Lower leg skin (tissue), 4 donors: Measurements from ENCODE around the gene NRXN2. TPM values are rescaled to one million over a fixed set of nuclear protein-coding genes. Genes with fewer than 3 reads are reported as not detected.

Source experiments
- DNase-seq, 2 donors: peaks; one replicate each; pipeline ENCODE4 v3.0.0-alpha.2; 2019; ENCODE audit warnings: low spot score in 2 of 2
- H3K4me3 ChIP-seq: fragments of 200-600 bp; sonication (generic); 2 replicates; pipeline ENCODE4 v1.5.1; 2017; ENCODE audit warnings: mild to moderate bottlenecking, low read depth; ENCODE audit not compliant: poor library complexity, severe bottlenecking
- POLR2A ChIP-seq, 2 donors: fragments of 450-650 bp; IDR thresholded peaks; one replicate each; pipeline ENCODE4 v1.6.1; 2016 to 2017; ENCODE audit warnings: antibody characterized with exemption in 2 of 2, mild to moderate bottlenecking in 1 of 2, moderate library complexity in 1 of 2
- WGBS, 2 donors: methylation state at CpG; one replicate each; pipeline ENCODE4 v1.1.5; 2018; 5-methylcytosine and 5-hydroxymethylcytosine counted together
- intact Hi-C: fragments of 100-400 bp; cut with DNase I; formaldehyde crosslinking; loops from one replicate; pipeline ENCODE4 v1.15.0; 2023; ENCODE audit warnings: low total_unique reads
- total RNA-seq, 4 donors: library from RNA; depleted of rRNA; stranded (reverse); fragments of >200 nt; gene quantifications; one replicate each; pipeline ENCODE4 v1.1.0, GENCODE V29; 2016
- TF ChIP-seq, protein P1 (sequence below), 3 donors: fragments of 450-650 bp; IDR thresholded peaks; one replicate each; pipeline ENCODE4 v1.5.1; 2016; ENCODE audit warnings: antibody characterized with exemption in 3 of 3, mild to moderate bottlenecking in 3 of 3, moderate library complexity in 2 of 3

The NRXN2 gene
- total RNA-seq, 4 donors from 2014 or later, result 0.27 to 7.0 (median 1.1) TPM; not detected in 1

DNA sequence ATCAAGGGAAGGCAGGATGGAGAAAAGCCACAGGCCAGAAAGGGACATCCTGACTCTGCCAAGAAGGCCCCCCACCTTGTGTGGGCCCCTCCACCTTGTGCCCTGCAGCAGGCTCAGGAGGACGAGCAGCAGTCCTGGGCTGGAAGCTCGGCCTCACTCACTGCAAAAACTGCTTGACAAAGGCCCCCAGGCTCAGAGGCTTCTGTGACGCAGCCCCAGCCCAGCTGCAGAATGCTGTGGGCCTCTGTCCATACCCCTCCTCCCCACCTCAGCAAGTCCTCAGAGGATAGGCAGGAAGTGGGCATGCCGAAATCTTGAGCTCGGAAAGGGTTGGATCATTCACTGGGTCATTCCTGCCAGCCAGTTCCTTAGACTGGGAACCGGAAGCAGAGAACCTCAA, 61.9 kb downstream of the NRXN2 start:
- DNase-seq, result no peak
- TF ChIP-seq, protein P1, sequence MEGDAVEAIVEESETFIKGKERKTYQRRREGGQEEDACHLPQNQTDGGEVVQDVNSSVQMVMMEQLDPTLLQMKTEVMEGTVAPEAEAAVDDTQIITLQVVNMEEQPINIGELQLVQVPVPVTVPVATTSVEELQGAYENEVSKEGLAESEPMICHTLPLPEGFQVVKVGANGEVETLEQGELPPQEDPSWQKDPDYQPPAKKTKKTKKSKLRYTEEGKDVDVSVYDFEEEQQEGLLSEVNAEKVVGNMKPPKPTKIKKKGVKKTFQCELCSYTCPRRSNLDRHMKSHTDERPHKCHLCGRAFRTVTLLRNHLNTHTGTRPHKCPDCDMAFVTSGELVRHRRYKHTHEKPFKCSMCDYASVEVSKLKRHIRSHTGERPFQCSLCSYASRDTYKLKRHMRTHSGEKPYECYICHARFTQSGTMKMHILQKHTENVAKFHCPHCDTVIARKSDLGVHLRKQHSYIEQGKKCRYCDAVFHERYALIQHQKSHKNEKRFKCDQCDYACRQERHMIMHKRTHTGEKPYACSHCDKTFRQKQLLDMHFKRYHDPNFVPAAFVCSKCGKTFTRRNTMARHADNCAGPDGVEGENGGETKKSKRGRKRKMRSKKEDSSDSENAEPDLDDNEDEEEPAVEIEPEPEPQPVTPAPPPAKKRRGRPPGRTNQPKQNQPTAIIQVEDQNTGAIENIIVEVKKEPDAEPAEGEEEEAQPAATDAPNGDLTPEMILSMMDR (IDR thresholded peaks at IDR 0.05), result no peak
- TF ChIP-seq POLR2A (IDR thresholded peaks at IDR 0.05), result no peak
- WGBS, 2 donors, result 44 to 52% methylated on average over 6 of the region's 6 CpGs
- no peak overlapping the region for H3K4me3 ChIP-seq
- intact Hi-C loops, result no loop called here

DNA sequence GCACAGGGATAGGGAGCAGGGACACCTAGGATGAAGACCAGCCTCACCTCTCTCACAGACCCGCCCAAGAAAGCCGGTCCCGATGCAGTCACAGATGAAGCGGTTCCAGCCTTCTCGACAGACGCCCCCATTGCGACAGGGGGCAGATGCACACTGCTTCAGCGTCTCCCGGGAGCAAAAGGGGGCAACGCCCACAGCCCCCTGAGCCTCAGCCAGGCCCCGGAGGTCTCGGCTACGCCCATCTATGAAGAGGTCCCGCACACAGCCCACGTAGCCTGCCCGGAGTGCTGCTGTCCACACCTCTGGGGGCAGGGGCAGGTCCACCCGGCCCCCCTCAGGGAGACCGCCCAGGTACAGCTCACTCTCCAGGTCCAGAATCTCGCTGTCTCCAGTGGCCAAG, 62.3 kb downstream of the NRXN2 start:
- 83 to 84% methylated on average over 17 to 18 of the region's 19 CpGs for WGBS, 2 donors
- no peak overlapping the region for H3K4me3 ChIP-seq
- TF ChIP-seq, protein P1 (IDR thresholded peaks at IDR 0.05), result no peak
- no peak for TF ChIP-seq POLR2A (IDR thresholded peaks at IDR 0.05)
- peak in 1 of 2 donors; percentile 80 for DNase-seq
- intact Hi-C loops, result no loop called here

DNA sequence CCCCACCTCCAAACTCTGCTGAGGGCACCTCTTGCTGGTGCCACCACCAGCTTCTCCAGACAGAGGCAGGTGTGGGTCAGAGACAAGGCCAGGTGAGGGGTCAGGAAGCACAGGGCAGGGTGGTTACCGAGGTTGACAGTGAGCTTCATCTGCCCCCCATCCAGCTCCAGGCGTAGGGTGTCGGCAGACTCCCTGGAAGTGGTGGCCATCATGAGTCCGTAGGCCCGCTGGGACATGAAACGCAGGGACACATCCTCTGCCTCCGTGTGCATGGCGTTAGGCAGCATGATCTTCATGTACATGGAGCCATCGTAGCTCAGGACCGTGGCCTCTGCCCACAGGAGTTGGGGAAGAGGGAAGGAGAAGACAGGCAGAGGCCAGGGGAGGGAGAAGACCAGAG, 62.8 kb downstream of the NRXN2 start:
- intact Hi-C loops, result no loop called here
- 93 to 94% methylated on average over 10 of the region's 10 CpGs for WGBS, 2 donors
- H3K4me3 ChIP-seq, result no peak overlapping the region
- DNase-seq, result no peak
- no peak for TF ChIP-seq POLR2A (IDR thresholded peaks at IDR 0.05)
- TF ChIP-seq, protein P1 (IDR thresholded peaks at IDR 0.05), result no peak

DNA sequence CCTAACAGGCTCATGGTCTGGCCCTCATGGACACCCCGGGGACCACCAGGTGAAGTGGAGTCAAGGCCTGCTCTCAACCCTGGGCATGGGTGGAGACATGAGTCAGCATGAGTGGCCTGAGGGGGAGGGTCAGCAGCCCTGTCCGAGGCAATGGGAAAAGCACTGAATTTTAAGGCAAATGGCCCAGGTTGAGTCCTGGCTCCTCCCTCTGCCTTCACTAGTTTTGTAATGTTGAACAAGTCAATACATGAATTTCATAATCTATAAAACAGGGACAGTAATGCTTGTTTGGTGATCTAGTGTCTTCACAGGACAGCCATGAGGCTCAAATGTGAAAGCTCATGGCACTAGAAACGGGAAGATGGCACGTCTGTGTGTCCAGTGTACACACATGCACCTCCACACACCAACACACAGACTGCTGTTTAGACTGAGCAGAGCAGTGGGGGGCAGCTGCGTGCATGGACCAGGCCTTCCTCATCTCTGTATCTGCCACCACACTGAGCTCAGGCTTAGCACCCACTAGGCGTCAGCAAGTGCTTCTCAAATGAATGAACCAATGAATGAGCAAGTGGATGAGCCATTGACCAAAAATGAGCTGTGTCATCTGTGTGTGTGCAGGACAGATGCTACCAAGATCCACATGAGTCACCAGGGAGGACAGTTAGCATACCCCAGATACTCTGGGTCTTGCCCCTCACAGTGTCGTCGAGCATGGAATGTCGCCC, 63.4 kb downstream of the NRXN2 start:
- no peak overlapping the region for H3K4me3 ChIP-seq
- WGBS, 2 donors, result 70 to 76% methylated on average over 9 of the region's 9 CpGs

DNA sequence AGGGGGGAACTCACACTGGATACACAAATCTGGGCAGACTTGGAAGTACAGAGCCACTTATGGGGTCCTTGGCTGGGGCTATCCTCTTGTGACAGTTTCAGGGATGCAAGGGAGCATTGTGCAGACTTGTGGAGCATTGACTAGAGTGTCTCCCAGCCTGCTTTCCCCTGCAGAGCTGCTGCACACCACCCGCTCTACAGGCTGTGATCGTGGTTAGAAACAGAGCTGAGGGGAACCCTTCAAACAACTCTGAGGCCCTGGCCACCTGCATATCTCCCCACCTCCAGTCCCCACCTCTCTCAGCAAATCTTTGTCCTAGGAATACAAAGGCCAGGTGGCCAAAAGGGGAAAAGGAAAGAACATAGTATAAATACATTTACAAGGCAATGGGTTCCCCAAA, 64.7 kb downstream of the NRXN2 start:
- no peak overlapping the region for H3K4me3 ChIP-seq
- intact Hi-C loops, result no loop called here
- TF ChIP-seq, protein P1 (IDR thresholded peaks at IDR 0.05), result no peak
- no peak for TF ChIP-seq POLR2A (IDR thresholded peaks at IDR 0.05)
- WGBS, 2 donors, result 89 to 93% methylated on average over 2 of the region's 2 CpGs
- DNase-seq, result no peak

More for the DNA sequence above, 63.4 kb downstream of the NRXN2 start:
- no peak for TF ChIP-seq POLR2A (IDR thresholded peaks at IDR 0.05)
- TF ChIP-seq, protein P1 (IDR thresholded peaks at IDR 0.05), result no peak
- intact Hi-C loops, result no loop called here
- no peak for DNase-seq

DNA sequence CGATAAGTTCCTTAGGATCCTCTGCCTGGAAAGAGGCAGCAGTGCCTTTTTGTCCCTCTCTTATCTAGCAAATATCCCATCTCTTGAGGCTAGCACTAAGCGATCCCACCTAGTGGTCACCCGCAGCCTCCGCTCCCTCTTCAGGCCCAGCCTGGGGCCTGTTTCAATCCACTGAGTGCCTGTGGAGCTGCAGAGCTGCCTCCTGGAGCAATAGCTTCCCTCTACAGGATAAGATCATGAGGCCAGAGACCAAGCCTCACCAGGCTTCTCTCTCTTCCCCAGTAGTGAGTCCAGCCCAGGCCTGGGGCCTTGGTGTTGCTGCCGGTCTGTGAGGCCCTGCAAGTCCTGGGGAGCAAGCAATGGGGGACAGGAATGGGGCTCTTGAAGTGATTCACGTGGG, 66.1 kb downstream of the NRXN2 start:
- TF ChIP-seq, protein P1 (IDR thresholded peaks at IDR 0.05), result no peak
- no peak for TF ChIP-seq POLR2A (IDR thresholded peaks at IDR 0.05)
- 95 to 97% methylated on average over 6 of the region's 6 CpGs for WGBS, 2 donors
- DNase-seq, result no peak
- intact Hi-C loops, result no loop called here
- H3K4me3 ChIP-seq, result no peak overlapping the region
